ENCODE measurements around the gene CEP63.

The CEP63 gene

DNA sequence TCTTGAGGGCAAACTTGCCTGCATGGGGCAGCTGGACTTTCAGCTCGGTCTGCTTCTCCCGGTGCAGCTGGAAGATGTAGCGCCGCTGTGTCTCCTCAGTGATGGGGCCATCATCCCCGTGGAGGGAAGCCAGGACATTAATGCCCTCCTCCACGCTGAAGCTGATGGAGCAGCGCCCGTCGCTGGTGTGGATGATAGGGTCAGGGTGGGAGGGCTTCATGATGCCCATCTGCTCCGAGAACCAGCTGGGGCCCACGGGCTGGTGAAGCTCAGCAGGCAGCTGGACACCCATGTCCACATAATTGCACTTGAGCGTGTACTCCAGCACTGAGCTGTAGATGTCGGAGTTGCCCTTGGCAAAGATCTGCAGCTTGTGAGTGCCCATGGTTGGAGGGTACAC is 118.1 kb downstream of the CEP63 start:
- no peaks in the 10 kb centered on the region for H3K4me1 ChIP-seq (ENCODE audit: insufficient read depth, low read length)
- H3K36me3 ChIP-seq (ENCODE audit: insufficient read depth, low read length), result no peaks in the 10 kb centered on the region
- no peak overlapping the region for H3K9ac ChIP-seq (ENCODE audit: low read length)
- no peaks in the 10 kb centered on the region for H3K27me3 ChIP-seq (ENCODE audit: control insufficient read depth in 1 of 2, insufficient read depth in 2 of 2, low read length in 2 of 2)
- H3K4me3 ChIP-seq (ENCODE audit: low read depth in 1 of 2, low read length in 2 of 2), result no peak overlapping the region
- H3K9me3 ChIP-seq (ENCODE audit: low read length), result no peaks in the 10 kb centered on the region
- no peak overlapping the region for H3K27ac ChIP-seq (ENCODE audit: low read depth, low read length)

DNA sequence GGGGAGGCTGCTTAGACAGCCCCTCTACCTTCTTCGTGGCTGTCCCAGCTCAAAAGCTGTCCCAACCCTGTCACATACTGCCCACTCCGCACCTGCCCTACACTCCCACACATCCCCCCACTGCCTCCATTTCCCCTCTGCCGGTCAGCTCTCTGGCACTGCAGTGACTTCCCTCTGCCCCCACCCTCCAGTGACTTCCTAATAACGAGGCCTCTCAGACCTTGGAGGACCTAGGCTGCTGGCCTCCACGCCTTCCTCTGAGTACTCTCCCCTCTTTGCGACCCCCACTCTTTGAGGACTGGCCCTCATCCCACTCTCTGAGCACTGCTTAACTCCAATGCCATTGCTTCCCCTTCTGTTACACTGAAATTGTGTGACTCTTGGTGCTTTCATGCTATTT is 119.7 kb downstream of the CEP63 start:
- no peak overlapping the region for H3K9ac ChIP-seq (ENCODE audit: low read length)
- no peak overlapping the region for H3K27ac ChIP-seq (ENCODE audit: low read depth, low read length)
- no peak overlapping the region for H3K4me3 ChIP-seq (ENCODE audit: low read depth in 1 of 2, low read length in 2 of 2)
- no peaks in the 10 kb centered on the region for H3K4me1 ChIP-seq (ENCODE audit: insufficient read depth, low read length)
- H3K36me3 ChIP-seq (ENCODE audit: insufficient read depth, low read length), result no peaks in the 10 kb centered on the region
- H3K9me3 ChIP-seq (ENCODE audit: low read length), result no peaks in the 10 kb centered on the region
- H3K27me3 ChIP-seq (ENCODE audit: control insufficient read depth in 1 of 2, insufficient read depth in 2 of 2, low read length in 2 of 2), result no peaks in the 10 kb centered on the region

DNA sequence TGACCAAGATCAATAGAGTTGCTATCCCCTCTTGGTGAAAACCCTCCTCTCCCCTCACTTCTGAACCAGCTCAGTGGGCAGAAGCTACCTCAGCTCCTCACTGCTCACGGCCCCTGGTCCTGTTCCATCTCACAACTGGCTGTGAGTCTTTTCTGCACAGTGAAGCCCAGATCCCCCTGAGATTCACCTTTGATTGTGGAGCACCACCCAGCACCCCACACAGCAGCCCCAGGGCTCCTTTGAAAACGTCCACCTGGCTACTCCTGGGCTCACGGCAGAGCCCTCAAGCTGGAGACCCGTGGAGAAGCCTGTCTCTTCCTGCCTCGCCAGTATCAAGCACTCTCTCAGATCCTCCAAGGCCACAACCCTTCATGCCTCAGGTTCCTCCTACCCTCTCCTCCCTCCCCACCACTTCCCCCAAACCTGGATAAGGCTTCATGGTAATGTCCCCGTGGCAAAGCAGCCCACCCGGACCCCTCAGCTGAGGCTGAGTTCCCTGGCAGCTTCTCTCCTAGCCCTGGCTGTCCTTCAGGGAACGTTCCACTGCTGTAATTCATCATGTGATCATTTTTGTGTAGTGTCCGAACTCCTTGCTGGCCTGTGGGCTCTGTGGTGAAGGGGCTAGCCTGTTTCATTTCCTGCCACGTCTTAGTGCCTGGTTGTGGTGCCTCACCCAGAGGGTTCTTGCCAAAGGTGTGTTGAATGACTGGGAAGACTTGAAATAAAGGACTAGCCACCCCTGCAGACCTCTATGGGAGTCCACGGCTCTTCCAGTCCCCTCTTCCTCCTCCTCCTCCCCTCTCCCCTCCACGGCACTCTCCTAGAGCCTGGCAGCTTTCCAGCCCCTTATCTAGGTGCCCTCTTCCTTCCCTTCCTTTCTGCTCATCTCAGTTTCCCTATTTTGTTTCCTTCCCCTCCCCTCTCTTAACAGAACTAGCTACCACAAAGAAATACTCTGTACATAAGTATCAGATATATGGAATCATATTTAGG is 120.5 kb downstream of the CEP63 start:
- H3K27ac ChIP-seq (ENCODE audit: low read depth, low read length), result no peak overlapping the region
- no peaks in the 10 kb centered on the region for H3K9me3 ChIP-seq (ENCODE audit: low read length)
- H3K4me3 ChIP-seq (ENCODE audit: low read depth in 1 of 2, low read length in 2 of 2), result no peak overlapping the region
- no peaks in the 10 kb centered on the region for H3K36me3 ChIP-seq (ENCODE audit: insufficient read depth, low read length)
- no peaks in the 10 kb centered on the region for H3K27me3 ChIP-seq (ENCODE audit: control insufficient read depth in 1 of 2, insufficient read depth in 2 of 2, low read length in 2 of 2)
- no peak overlapping the region for H3K9ac ChIP-seq (ENCODE audit: low read length)
- H3K4me1 ChIP-seq (ENCODE audit: insufficient read depth, low read length), result no peaks in the 10 kb centered on the region

DNA sequence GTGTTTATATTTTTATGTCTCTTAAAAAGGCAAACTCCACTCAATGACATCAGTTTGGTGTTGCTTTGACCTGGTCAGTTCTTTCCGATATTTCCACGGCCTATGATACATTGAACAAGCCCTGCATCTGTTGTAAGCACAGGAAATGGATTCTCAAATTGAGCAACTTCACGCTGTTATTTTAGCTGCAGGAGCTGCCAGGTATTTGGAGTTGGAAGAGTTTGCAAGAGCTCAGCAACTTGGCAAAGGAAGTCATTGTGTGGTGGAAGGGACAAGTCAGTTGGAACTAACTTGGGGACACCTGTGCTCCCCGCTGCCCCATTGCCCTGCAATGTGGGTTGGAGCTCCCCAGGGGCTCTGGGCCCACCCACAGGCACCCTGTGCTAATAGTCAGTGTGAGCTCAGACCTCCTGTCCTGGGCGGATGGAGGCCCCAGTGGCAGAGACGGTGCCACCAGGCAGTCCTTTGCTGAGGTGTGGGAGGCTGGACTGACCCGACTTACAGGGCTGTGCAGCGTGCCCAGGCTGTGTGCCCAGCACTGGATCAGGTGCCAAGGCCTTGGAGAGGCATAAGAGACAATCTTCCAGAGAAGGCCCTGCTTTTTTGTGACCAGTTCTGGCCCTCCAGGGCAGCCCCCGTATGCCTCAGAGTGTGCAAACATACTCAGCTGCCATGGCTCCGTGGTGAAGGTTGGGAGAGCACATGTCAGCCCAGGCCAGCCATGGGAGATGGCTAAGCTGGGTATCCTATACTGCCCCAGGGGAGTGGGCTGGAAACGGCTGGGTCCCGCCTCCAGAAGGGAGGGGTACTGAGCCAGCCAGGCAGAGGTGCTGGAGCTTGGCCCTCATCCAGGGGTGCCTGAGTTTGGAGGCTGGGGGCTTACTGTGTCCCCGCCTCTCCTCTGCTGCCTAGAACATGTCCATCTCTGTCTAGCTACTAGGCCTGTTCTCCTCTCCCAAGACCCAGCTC is 121.5 kb downstream of the CEP63 start:
- Histone ChIP-seq H3K9me3 (ENCODE audit: low read length) (no peaks in the 10 kb centered on the region), H3K27me3 (ENCODE audit: control insufficient read depth in 1 of 2, insufficient read depth in 2 of 2, low read length in 2 of 2) (no peaks in the 10 kb centered on the region), H3K9ac (ENCODE audit: low read length) (no peak overlapping the region), H3K36me3 (ENCODE audit: insufficient read depth, low read length) (no peaks in the 10 kb centered on the region), H3K4me3 (ENCODE audit: low read depth in 1 of 2, low read length in 2 of 2) (no peak overlapping the region), H3K4me1 (ENCODE audit: insufficient read depth, low read length) (no peaks in the 10 kb centered on the region), H3K27ac (ENCODE audit: low read depth, low read length) (no peak overlapping the region)

DNA sequence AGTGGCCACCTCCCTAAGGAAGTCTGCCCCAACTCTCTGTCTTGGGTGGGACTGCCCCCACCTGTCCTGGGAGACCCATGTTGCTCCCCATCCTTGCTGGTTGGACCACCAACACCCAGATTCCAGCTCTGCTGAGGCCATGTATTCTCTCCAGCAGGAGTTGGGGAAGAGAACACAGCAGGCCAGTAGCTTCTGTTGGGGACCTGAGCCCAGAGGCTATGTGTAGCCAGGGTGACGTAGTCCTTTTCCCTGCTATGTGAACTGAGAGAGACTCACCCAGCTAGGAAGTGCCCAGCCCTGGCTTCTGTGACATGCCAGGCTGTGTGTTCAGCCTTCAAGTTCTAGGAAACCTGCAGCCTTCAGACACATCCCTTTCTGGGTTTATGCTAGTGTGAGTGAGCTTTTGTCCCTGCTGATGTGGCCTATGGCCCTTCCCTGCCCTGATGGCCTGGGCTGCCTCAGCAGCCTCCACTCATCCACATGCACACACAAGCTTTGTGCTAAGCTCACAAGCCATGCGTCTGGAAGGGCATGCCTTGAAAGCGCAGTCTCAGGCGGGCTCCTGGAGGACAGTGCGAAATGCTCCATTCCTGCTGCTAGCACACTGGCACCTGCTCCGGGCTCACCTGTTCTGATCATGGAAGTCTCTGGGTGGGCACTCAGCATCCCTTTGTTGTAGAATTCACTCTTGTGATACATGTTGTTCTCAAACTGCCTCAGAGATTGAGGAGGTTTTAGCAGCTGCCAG is 122.3 kb downstream of the CEP63 start:
- no peak overlapping the region for H3K4me3 ChIP-seq (ENCODE audit: low read depth in 1 of 2, low read length in 2 of 2)
- no peaks in the 10 kb centered on the region for H3K9me3 ChIP-seq (ENCODE audit: low read length)
- H3K4me1 ChIP-seq (ENCODE audit: insufficient read depth, low read length), result no peaks in the 10 kb centered on the region
- H3K27me3 ChIP-seq (ENCODE audit: control insufficient read depth in 1 of 2, insufficient read depth in 2 of 2, low read length in 2 of 2), result no peaks in the 10 kb centered on the region
- H3K9ac ChIP-seq (ENCODE audit: low read length), result no peak overlapping the region
- H3K27ac ChIP-seq (ENCODE audit: low read depth, low read length), result no peak overlapping the region
- H3K36me3 ChIP-seq (ENCODE audit: insufficient read depth, low read length), result no peaks in the 10 kb centered on the region

DNA sequence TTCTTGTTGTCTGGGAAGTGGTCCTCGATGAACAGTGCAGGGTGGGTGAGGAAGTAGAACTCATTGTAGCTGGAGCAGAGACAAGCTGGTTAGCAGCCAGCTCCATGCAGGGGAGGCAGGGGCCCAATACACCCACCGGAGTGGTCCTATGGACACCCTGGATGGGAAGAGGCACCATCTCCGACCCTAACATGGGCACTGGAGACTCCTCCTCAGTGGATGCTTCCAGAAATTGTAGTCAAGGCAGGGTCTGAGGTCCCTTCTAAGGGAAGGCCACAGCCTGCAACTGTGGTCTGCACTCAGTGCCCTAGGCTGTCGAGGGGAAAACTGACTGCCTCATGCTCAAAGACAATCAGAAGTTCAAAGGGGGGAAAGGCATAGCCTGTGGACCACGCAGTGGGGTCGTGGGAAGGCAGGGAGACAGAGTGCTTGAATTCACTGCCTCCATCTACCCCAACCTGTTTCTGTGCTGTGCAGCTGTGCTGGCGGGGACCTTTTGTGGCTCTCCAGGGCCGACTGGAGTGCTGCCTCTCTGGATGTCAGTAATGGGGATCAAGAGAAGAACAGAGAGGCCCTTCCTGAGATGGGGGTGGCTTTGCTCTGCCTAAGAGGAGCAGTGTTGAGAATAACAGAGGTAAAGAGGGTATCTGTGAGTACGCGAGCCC is 123.0 kb downstream of the CEP63 start:
- Histone ChIP-seq H3K9me3 (ENCODE audit: low read length) (no peaks in the 10 kb centered on the region), H3K4me3 (ENCODE audit: low read depth in 1 of 2, low read length in 2 of 2) (no peak overlapping the region), H3K9ac (ENCODE audit: low read length) (no peak overlapping the region), H3K27ac (ENCODE audit: low read depth, low read length) (no peak overlapping the region), H3K4me1 (ENCODE audit: insufficient read depth, low read length) (no peaks in the 10 kb centered on the region), H3K36me3 (ENCODE audit: insufficient read depth, low read length) (no peaks in the 10 kb centered on the region), H3K27me3 (ENCODE audit: control insufficient read depth in 1 of 2, insufficient read depth in 2 of 2, low read length in 2 of 2) (no peaks in the 10 kb centered on the region)

DNA sequence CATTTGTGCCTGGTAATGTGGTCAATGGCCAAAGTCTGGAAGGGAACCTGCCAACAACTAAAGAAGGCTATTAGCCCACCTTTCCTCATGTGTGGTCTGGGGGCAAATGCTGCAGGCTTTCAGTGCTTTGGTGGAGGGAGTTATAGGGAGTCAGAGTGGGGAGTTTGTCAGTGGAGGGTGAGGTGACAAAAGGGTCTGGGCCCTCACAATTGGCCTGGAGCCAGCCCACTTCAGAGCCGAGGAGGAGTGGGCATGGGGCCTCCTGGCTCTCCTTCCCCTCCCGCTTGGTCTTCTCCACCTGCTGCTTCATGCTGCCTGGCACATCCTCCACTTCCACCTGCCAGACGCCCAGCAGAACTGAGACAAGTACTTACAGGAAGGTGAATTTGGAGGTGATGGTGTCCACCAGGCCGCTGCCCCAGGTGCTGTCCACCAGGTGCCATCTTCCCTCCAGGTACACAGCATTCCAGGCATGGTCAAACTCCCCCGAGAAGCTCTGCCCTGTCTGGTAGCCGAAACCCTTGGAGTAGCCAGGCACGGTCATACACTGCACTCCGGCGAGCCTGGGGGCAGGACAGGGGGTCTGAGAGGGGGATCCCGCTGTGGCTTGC is 124.1 kb downstream of the CEP63 start:
- H3K9me3 ChIP-seq (ENCODE audit: low read length), result no peaks in the 10 kb centered on the region
- no peak overlapping the region for H3K9ac ChIP-seq (ENCODE audit: low read length)
- H3K27ac ChIP-seq (ENCODE audit: low read depth, low read length), result no peak overlapping the region
- H3K4me1 ChIP-seq (ENCODE audit: insufficient read depth, low read length), result no peaks in the 10 kb centered on the region
- H3K4me3 ChIP-seq (ENCODE audit: low read depth in 1 of 2, low read length in 2 of 2), result no peak overlapping the region
- no peaks in the 10 kb centered on the region for H3K36me3 ChIP-seq (ENCODE audit: insufficient read depth, low read length)
- H3K27me3 ChIP-seq (ENCODE audit: control insufficient read depth in 1 of 2, insufficient read depth in 2 of 2, low read length in 2 of 2), result no peaks in the 10 kb centered on the region

DNA sequence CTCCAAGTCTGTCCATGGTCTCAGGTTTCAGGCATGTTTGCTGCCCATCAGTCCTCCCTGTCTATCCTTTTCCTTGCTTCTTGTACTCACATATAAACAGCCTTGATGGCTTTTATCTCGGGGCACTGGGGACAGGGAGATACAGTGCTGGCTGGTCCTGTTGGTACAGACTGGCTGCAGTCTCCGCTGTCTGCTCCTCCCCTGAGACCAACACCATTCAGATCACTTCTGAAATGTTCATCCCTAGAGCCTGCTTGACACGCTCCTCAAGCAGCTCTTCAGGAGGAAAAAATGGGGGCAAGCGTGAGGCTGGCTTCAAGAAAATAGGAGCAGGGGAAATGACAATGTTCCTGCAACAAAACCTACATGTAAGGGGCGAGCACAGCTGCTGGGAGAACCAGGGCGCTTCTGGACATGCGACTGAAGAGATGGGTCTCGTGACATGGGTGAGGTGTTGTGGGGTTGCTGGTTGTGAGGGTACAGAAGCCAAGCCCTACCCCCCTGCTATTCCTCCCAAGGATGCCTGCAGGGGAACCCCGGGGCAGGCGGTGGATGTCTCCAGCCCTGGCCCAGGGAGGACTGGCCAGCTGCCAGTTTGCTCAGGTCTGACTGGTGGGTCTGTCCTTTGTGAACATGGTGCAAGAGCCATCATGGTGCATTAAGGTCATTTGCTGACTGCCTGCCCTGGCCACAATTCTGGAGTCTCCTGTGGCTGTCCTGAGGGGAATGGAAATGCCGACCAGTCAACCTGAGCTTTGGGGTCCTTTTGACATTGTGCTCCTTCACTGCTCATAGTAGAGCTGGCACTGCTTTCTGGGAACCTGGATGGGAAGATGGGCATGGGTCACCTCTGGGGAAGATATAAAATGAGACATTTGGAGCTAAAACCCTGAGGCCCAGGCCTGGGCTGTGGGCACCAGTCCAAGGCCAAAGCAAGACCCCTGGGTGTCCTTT is 124.9 kb downstream of the CEP63 start:
- Histone ChIP-seq H3K36me3 (ENCODE audit: insufficient read depth, low read length) (no peaks in the 10 kb centered on the region), H3K9ac (ENCODE audit: low read length) (no peak overlapping the region), H3K27me3 (ENCODE audit: control insufficient read depth in 1 of 2, insufficient read depth in 2 of 2, low read length in 2 of 2) (no peaks in the 10 kb centered on the region), H3K27ac (ENCODE audit: low read depth, low read length) (no peak overlapping the region), H3K4me3 (ENCODE audit: low read depth in 1 of 2, low read length in 2 of 2) (no peak overlapping the region), H3K9me3 (ENCODE audit: low read length) (no peaks in the 10 kb centered on the region), H3K4me1 (ENCODE audit: insufficient read depth, low read length) (no peaks in the 10 kb centered on the region)

DNA sequence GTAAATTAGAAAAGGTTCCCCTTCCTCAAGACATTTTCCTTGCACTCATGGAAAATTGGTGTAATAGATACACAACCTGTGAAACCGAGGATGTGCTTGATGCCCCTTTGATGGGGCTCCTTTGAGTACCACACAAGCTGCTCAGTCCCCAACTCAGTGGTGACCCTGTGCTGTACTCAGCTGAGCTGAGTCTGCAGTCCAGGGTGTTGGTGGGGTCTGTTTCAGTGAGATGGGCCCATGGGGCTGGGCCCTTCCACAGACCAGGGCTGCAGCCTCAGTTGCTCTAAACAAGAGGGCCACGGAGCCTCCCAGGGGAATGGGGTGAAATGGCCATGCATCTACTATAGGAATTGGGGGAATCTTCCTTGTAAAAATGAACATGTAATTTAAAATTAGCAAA is 125.7 kb downstream of the CEP63 start:
- no peaks in the 10 kb centered on the region for H3K9me3 ChIP-seq (ENCODE audit: low read length)
- H3K36me3 ChIP-seq (ENCODE audit: insufficient read depth, low read length), result no peaks in the 10 kb centered on the region
- H3K4me3 ChIP-seq (ENCODE audit: low read depth in 1 of 2, low read length in 2 of 2), result no peak overlapping the region
- H3K4me1 ChIP-seq (ENCODE audit: insufficient read depth, low read length), result no peaks in the 10 kb centered on the region
- no peaks in the 10 kb centered on the region for H3K27me3 ChIP-seq (ENCODE audit: control insufficient read depth in 1 of 2, insufficient read depth in 2 of 2, low read length in 2 of 2)
- H3K9ac ChIP-seq (ENCODE audit: low read length), result no peak overlapping the region
- no peak overlapping the region for H3K27ac ChIP-seq (ENCODE audit: low read depth, low read length)

Data from muscle layer of colon (tissue), 2 donors.